NB4 (cell line): ENCODE data around the gene GNA12.

Source experiments
- POLR2A ChIP-seq: IDR thresholded peaks from 2 replicates; pipeline ENCODE4 v1.6.1; 2011; ENCODE audit warnings: mild to moderate bottlenecking; ENCODE audit not compliant: insufficient read length; ENCODE audit errors: extremely low read depth
- TF ChIP-seq, protein P1 (sequence below): IDR thresholded peaks from one replicate; pipeline ENCODE4 v1.5.1; 2012; ENCODE audit warnings: low read depth, low read length

- TF ChIP-seq, protein P1, sequence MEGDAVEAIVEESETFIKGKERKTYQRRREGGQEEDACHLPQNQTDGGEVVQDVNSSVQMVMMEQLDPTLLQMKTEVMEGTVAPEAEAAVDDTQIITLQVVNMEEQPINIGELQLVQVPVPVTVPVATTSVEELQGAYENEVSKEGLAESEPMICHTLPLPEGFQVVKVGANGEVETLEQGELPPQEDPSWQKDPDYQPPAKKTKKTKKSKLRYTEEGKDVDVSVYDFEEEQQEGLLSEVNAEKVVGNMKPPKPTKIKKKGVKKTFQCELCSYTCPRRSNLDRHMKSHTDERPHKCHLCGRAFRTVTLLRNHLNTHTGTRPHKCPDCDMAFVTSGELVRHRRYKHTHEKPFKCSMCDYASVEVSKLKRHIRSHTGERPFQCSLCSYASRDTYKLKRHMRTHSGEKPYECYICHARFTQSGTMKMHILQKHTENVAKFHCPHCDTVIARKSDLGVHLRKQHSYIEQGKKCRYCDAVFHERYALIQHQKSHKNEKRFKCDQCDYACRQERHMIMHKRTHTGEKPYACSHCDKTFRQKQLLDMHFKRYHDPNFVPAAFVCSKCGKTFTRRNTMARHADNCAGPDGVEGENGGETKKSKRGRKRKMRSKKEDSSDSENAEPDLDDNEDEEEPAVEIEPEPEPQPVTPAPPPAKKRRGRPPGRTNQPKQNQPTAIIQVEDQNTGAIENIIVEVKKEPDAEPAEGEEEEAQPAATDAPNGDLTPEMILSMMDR = no peak
- TF ChIP-seq POLR2A = no peak
Observed at GRCh38 chr7:2820508-2820934, 23.6 kb downstream of the GNA12 start.
